HG03571 (cell line): ENCODE data around the gene DSCAM.

Experiments used
- ATAC-seq: cut with Tn5 transposase; IDR thresholded peaks from one replicate; pipeline ENCODE4 v1.9.1; 2021; ENCODE audit not compliant: unreplicated experiment

DSCAM gene

GRCh38 chr21:40840401-40841125 is 6.4 kb downstream of the DSCAM start:
- ATAC-seq, result no peak

- no peak for ATAC-seq
Measured at GRCh38 chr21:40839521-40839920, 7.4 kb downstream of the DSCAM start.

- no peak for ATAC-seq
Measured at GRCh38 chr21:40837456-40837855, 9.5 kb downstream of the DSCAM start.

GRCh38 chr21:40835184-40835694 is 11.7 kb downstream of the DSCAM start:
- ATAC-seq, result no peak

- ATAC-seq, result no peak
Measured at GRCh38 chr21:40833184-40833583, 13.8 kb downstream of the DSCAM start.

- ATAC-seq, result no peak
Measured at GRCh38 chr21:40832316-40832715, 14.6 kb downstream of the DSCAM start.

- ATAC-seq, result no peak
Measured at GRCh38 chr21:40830836-40831235, 16.1 kb downstream of the DSCAM start.

- ATAC-seq, result no peak
Measured at GRCh38 chr21:40829791-40830190, 17.2 kb downstream of the DSCAM start.

GRCh38 chr21:40829308-40829707 is 17.6 kb downstream of the DSCAM start:
- no peak for ATAC-seq

GRCh38 chr21:40827509-40827908 is 19.4 kb downstream of the DSCAM start:
- no peak for ATAC-seq

- ATAC-seq, result no peak
Measured at GRCh38 chr21:40819071-40819900, 27.7 kb downstream of the DSCAM start.

GRCh38 chr21:40813918-40814317 is 33.0 kb downstream of the DSCAM start:
- no peak for ATAC-seq

GRCh38 chr21:40809673-40810197 is 37.2 kb downstream of the DSCAM start:
- ATAC-seq, result no peak

- ATAC-seq, result no peak
Measured at GRCh38 chr21:40803101-40803500, 43.9 kb downstream of the DSCAM start.

GRCh38 chr21:40800126-40800525 is 46.8 kb downstream of the DSCAM start:
- ATAC-seq, result no peak

GRCh38 chr21:40797891-40798290 is 49.1 kb downstream of the DSCAM start:
- no peak for ATAC-seq

GRCh38 chr21:40797410-40797809 is 49.5 kb downstream of the DSCAM start:
- no peak for ATAC-seq

- no peak for ATAC-seq
Measured at GRCh38 chr21:40796464-40796863, 50.5 kb downstream of the DSCAM start.

GRCh38 chr21:40795313-40795712 is 51.6 kb downstream of the DSCAM start:
- no peak for ATAC-seq

GRCh38 chr21:40792691-40793456 is 54.1 kb downstream of the DSCAM start:
- no peak for ATAC-seq

- ATAC-seq, result no peak
Measured at GRCh38 chr21:40788635-40789034, 58.3 kb downstream of the DSCAM start.
